Measurements from ENCODE around the gene TXNL1.
A peak's percentile ranks its signal among the peaks of the same experiment; 100 is the strongest.

TXNL1 gene

DNA sequence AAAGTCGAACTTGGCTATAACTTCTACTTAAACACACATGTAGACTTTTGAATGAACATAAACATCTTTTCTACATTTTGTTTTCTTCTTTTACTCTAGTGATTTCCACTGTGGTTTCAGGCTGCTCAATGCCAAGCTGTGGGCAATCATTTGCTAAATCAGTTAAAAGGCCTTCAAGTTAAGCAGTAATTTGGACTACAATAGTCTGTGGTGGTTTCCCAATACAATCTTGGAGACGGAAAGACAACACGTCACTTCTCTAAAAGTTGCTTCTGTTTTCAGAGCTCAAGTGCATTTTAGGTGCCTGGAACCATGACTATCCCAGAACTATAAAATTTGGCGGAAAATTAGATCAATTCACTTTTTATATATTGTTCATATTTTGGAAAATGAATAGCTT lies 69.4 kb downstream of the TXNL1 start:
- peak; percentile 73 to 94 (median 84) for DNase-seq

DNA sequence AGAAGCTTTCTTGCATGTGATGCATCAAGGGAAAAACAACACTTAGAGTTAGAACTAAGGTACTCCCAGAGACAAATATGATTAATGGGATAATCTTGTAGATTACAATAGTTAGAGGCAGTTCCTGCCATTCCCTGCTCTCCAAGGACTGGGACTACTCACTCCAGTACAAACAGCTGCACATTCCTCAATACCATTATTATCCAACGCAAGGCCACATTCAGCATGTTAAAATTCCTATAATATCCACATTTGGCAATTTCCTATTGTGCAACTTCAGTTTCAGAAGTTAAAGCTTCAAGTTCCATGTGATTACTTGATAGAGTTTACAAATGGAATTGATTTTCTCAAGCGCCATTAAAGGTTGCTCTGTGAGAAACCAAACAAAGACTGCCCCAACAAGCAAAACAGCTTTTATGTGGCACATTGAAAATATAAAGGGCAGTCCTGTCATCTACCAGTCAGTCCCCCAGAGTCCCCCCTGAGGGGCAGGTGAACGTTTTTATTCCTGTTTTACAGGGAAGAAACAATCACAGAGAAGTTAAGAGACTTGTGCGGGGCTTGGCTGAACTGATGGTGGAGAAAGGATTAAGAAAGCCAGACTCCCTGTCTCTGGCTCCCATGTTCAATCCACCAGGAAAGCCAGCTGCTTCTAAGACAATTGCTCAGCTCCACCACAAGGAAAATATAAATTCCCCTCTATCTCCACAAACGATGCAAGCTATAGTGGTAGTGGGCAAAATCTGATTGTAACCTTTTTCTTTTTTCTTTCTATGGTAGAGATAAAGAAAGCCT lies 72.6 kb downstream of the TXNL1 start:
- peak in 2 of 4 experiments; percentile 54 to 69 for DNase-seq

DNA sequence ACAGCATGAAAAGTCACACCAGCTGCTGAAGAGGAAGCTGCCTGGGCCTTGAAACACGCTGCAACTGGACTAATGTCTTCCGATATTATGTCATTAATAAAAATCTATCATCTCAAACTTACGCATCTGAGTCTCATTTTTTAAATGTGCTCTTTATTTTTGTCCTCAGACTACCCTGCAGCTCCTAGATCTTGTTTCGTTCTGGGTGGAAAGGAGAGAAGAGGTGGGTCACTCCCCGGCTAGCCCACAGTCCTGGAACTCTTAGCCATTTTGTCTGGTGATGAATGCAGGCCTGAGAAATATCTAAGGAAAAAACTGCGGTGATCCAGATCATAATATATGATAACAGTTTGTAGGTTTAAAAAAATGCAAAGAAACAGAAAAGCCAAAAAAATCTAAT lies 73.3 kb downstream of the TXNL1 start:
- peak; percentile 41 to 48 (median 47) for DNase-seq

DNA sequence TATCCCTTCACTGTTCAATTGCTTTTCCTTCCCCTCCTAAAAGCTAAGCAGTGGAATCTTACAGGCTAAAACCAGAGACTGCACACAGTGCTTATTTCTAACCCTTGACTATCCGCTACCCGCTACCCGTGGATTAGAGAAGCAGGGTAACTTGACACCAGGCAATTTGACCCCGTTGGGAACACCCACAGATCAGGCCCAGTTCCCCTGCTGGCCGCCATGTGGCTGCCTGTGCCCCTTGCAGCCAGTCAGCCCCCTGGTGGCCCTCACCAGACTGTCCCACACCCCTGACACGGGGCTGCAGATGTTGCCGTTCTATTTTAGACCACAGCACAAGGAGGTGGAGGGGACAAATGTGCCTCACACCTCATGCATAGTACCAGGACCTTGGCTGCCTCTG lies 74.8 kb downstream of the TXNL1 start:
- peak in 1 of 4 experiments; percentile 13 for DNase-seq

DNA sequence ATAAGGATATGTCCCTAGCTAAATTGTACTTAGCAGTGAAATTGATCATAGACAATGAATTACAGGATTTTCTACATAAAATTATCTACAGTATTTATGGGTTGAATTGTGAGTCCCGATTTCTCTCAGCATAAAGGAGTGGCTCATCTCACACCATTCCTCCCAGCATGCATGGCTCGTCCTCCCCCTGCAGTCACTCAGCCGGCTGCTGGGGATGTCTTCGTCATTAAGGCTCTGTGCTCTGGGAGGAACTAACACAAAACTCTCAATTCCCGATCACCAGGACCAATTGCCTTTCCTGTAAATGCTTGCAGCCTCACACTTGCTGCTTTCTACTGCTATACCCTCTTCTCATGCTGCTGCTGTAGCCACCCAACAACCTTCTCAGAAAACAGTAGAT lies 75.9 kb downstream of the TXNL1 start:
- DNase-seq: no peak

DNA sequence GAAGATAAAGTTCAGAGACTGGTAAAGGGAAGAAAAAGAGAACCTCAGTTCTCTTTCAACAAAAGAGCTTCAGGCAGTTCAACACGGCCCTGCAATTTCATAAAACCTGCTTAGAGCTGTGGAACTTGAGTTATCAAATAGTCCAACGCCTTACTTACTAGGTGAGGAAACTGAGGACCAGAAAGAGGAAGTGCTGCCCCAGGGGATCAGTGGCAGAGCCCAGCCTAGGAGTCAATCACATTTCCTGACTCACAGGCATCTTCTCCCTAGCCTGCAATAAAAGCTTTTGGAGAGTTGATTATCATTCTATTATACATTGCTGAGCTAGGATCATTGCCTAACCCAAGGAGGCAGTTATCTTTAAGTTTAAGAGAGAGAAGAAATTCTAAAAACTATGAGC lies 77.4 kb downstream of the TXNL1 start:
- DNase-seq: no peak

DNA sequence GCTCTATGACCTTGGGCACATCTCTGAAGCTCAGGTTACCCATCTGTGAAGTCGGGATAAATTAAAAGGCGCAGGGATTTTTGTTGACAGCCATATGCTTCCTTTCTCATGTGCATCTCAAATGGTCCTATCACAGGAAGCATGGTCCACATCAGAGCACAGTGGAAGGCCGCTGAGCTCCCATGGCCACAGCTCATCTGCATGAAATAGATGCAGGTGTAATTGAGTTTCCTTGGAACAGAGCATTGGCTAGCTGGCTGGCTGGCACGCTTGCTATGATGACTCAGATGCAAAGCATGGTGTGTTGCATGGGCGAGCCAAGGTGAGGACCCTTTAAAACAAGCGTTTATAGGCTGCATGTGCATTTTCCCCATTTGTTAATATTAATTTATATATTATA lies 79.3 kb downstream of the TXNL1 start:
- no peak for DNase-seq

DNA sequence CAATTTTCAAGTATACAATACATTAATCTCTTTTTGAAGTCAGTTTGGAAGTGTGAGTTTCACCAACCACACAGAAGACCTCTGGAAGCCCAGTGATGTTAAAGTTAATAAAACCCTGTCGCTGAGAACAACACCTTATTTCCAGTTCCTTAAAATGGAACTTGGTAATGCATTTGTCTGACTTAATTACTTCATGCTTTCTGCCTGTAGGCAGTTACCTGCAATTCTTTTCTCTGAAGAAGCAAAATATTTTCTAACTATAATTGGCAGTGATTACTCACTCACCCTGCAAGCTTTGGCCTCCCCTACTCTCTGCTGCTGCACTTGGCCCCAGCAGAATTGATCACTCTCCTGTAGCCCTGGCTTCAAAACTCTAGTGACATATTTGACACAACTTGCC lies 81.5 kb downstream of the TXNL1 start:
- no peak for DNase-seq

DNA sequence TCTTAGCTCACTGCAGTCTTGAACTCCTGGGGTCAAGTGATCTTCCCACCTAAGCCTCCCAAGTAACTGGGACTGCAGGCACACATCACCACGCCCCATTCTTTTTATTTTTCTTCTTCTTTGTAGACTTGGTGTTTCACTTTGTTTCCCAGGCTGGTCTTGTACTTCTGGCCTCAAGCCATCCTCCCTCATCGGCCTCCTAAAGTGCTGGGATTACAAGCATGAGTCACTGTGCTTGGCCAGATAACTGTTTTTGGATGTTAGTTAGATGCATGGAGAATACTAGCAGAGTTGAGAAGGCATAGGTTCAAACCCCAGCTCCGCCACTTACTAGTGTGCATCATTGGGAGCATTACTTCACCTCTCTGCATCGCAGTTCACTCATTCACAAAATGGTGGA lies 88.3 kb downstream of the TXNL1 start:
- no peak for DNase-seq

Measured in suppressor macrophage (primary cell).